SK-N-SH (cell line): ENCODE results near the gene MYADML2. TPM values are rescaled to one million over a fixed set of nuclear protein-coding genes. Genes with fewer than 3 reads are reported as not detected.

ENCODE experiments used
- CTCF ChIA-PET: fragments of 300-600, 350-600 bp; formaldehyde crosslinking; extraction: SDS; loops from one replicate; lab custom pipeline; 2021; lab: Yijun Ruan, JAX
- POLR2A ChIA-PET: fragments of 350-600 bp; sonication (Branson Sonifier 250); formaldehyde crosslinking; extraction: SDS; loops from one replicate; lab custom pipeline; 2020; ENCODE audit warnings: antibody characterized with exemption, inconsistent platforms; lab: Yijun Ruan, JAX
- DNase-seq: peaks from one replicate; pipeline ENCODE4 v3.0.0; 2012
- H2AFZ ChIP-seq: fragments of 200-600 bp; sonication (generic); 2 replicates; pipeline ENCODE4 v1.8.1; 2016; ENCODE audit warnings: antibody characterized with exemption, mild to moderate bottlenecking, low read depth
- H3F3A ChIP-seq: fragments of 200-600 bp; sonication (generic); replicated peaks from 2 replicates; pipeline ENCODE3; 2016; ENCODE audit warnings: antibody characterized with exemption, mild to moderate bottlenecking; ENCODE audit not compliant: insufficient read depth
- H3K27ac ChIP-seq, 2 experiments: fragments of 200-500 bp in 1 of 2; fragments of 200-600 bp in 1 of 2; sonication (Bioruptor generic) in 1 of 2; sonication (generic), shearing (Covaris generic) in 1 of 2; 2 replicates each; pipeline versions ENCODE4 v1.5.1 to v1.6.1; 2014 to 2016; ENCODE audit warnings: low read depth in 2 of 2, inconsistent platforms in 1 of 2, low read length in 1 of 2, mild to moderate bottlenecking in 1 of 2, mixed read lengths in 1 of 2
- H3K27me3 ChIP-seq: fragments of 200-600 bp; sonication (generic), shearing (Covaris generic); 2 replicates; pipeline ENCODE4 v1.6.1; 2016; ENCODE audit warnings: mixed run types; ENCODE audit not compliant: insufficient read depth
- H3K36me3 ChIP-seq, 2 experiments: fragments of 200-500 bp in 1 of 2; fragments of 200-600 bp in 1 of 2; sonication (Bioruptor generic) in 1 of 2; sonication (generic) in 1 of 2; replicated peaks in 1 of 2; 2 replicates each; pipeline versions ENCODE3 to v1.5.1; 2014 to 2016; ENCODE audit warnings: low read length in 1 of 2, mild to moderate bottlenecking in 1 of 2; ENCODE audit not compliant: insufficient read depth in 2 of 2, control insufficient read depth in 1 of 2
- H3K4me1 ChIP-seq, 2 experiments: fragments of 200-500 bp in 1 of 2; fragments of 200-600 bp in 1 of 2; sonication (Bioruptor generic) in 1 of 2; sonication (generic), shearing (Covaris generic) in 1 of 2; 2 replicates each; pipeline versions ENCODE4 v1.5.1 to v1.6.1; 2014 to 2016; ENCODE audit warnings: low read depth in 1 of 2, low read length in 1 of 2, mixed run types in 1 of 2; ENCODE audit not compliant: insufficient read depth in 2 of 2, control insufficient read depth in 1 of 2
- H3K4me2 ChIP-seq: fragments of 200-600 bp; sonication (generic), shearing (Covaris generic); 2 replicates; pipeline ENCODE4 v1.6.1; 2017; ENCODE audit warnings: mixed run types
- H3K4me3 ChIP-seq, 2 experiments: fragments of 200-500 bp in 1 of 2; fragments of 200-600 bp in 1 of 2; sonication (Bioruptor generic) in 1 of 2; sonication (generic), shearing (Covaris generic) in 1 of 2; 2 replicates each; pipeline versions ENCODE4 v1.5.1 to v1.8.1; 2014 to 2016; ENCODE audit warnings: low read depth in 2 of 2, inconsistent platforms in 1 of 2, low read length in 1 of 2, mild to moderate bottlenecking in 1 of 2, mixed read lengths in 1 of 2, moderate library complexity in 1 of 2
- H3K79me2 ChIP-seq: fragments of 200-600 bp; sonication (generic); 2 replicates; pipeline ENCODE4 v1.8.1; 2017; ENCODE audit warnings: mild to moderate bottlenecking; ENCODE audit not compliant: insufficient read depth
- H3K9ac ChIP-seq: fragments of 200-600 bp; sonication (generic); 2 replicates; pipeline ENCODE4 v1.6.1; 2017; ENCODE audit warnings: mixed run types
- H3K9me2 ChIP-seq: fragments of 200-600 bp; sonication (generic); 2 replicates; pipeline ENCODE4 v1.6.1; 2017; ENCODE audit warnings: mixed run types
- H3K9me3 ChIP-seq: fragments of 200-600 bp; sonication (generic); 2 replicates; pipeline ENCODE4 v1.6.1; 2017; ENCODE audit warnings: mixed run types, mild to moderate bottlenecking, moderate library complexity
- H4K20me1 ChIP-seq: fragments of 200-600 bp; sonication (generic); 2 replicates; pipeline ENCODE4 v1.6.1; 2017; ENCODE audit warnings: mild to moderate bottlenecking, mixed run types; ENCODE audit not compliant: insufficient read depth
- CHD2 ChIP-seq: fragments of 150-350 bp; IDR thresholded peaks from 2 replicates; pipeline ENCODE4 v1.6.1; 2018; ENCODE audit warnings: low read length; ENCODE audit not compliant: partially characterized antibody
- EZH2phosphoT487 ChIP-seq: fragments of 200-600 bp; sonication (generic); IDR thresholded peaks from 2 replicates; pipeline ENCODE4 v1.6.1; 2017; ENCODE audit warnings: low read depth, mixed run types, mild to moderate bottlenecking, antibody characterized with exemption, moderate library complexity, borderline replicate concordance
- FOXM1 ChIP-seq: IDR thresholded peaks from 2 replicates; pipeline ENCODE4 v1.4.0; 2012; ENCODE audit warnings: low read depth, mild to moderate bottlenecking
- GATA2 ChIP-seq: sonication (generic); formaldehyde crosslinking; IDR thresholded peaks from 2 replicates; pipeline ENCODE4 v1.5.0; 2020; ENCODE audit warnings: mild to moderate bottlenecking, missing genetic modification reagents
- JUND ChIP-seq: IDR thresholded peaks from 2 replicates; pipeline ENCODE4 v1.4.0; 2012
- NFIC ChIP-seq: IDR thresholded peaks from 2 replicates; pipeline ENCODE4 v1.4.0; 2012; ENCODE audit warnings: borderline replicate concordance
- NRF1 ChIP-seq: IDR thresholded peaks from 2 replicates; pipeline ENCODE4 v1.6.1; 2012; ENCODE audit warnings: low read depth, mild to moderate bottlenecking, low read length
- RAD21 ChIP-seq: IDR thresholded peaks from 2 replicates; pipeline ENCODE4 v1.6.1; 2012; ENCODE audit warnings: mild to moderate bottlenecking, low read length
- SIN3A ChIP-seq: IDR thresholded peaks from 2 replicates; pipeline ENCODE4 v1.6.1; 2012; ENCODE audit warnings: low read depth, mild to moderate bottlenecking, low read length, moderate library complexity, borderline replicate concordance
- SMC3 ChIP-seq: IDR thresholded peaks from 2 replicates; pipeline ENCODE4 v1.6.1; 2012; ENCODE audit warnings: low read depth, low read length, improper control_type of control experiment
- TCF12 ChIP-seq: IDR thresholded peaks from 2 replicates; pipeline ENCODE4 v1.4.0; 2012
- TEAD4 ChIP-seq: IDR thresholded peaks from 2 replicates; pipeline ENCODE4 v1.4.0; 2012; ENCODE audit warnings: mild to moderate bottlenecking, borderline replicate concordance; ENCODE audit not compliant: insufficient read depth
- YY1 ChIP-seq: IDR thresholded peaks from 2 replicates; pipeline ENCODE4 v1.4.0; 2012; ENCODE audit warnings: low read depth, mild to moderate bottlenecking
- WGBS: methylation state at CpG from one replicate; pipeline ENCODE4 v1.1.6; 2017; ENCODE audit warnings: low lambda C conversion rate; 5-methylcytosine and 5-hydroxymethylcytosine counted together
- polyA plus RNA-seq, 3 experiments: library from polyadenylated mRNA; depleted of rRNA; stranded (reverse); fragments of >200 nt; gene quantifications; 2 replicates each; pipeline ENCODE4 v1.2.3, GENCODE V29; 2012
- TF ChIP-seq, protein P1 (sequence below): IDR thresholded peaks from 2 replicates; pipeline ENCODE4 v1.4.0; 2012; ENCODE audit warnings: low read depth, borderline replicate concordance
- TF ChIP-seq, protein P2 (sequence below): IDR thresholded peaks from 2 replicates; pipeline ENCODE4 v1.4.0; 2012; ENCODE audit warnings: low read depth
- TF ChIP-seq, protein P3 (sequence below): IDR thresholded peaks from 2 replicates; pipeline ENCODE4 v1.4.0; 2012; ENCODE audit warnings: low read depth, borderline replicate concordance
- TF ChIP-seq, protein P4 (sequence below): fragments of 150-350 bp; IDR thresholded peaks from 2 replicates; pipeline ENCODE4 v1.6.1; 2017; ENCODE audit warnings: antibody characterized with exemption, low read length, low read depth, borderline replicate concordance
- TF ChIP-seq, protein P5 (sequence below): IDR thresholded peaks from 2 replicates; pipeline ENCODE4 v1.6.1; 2012; ENCODE audit warnings: mild to moderate bottlenecking, low read depth, low read length, moderate library complexity
- TF ChIP-seq, protein P6 (sequence below): fragments of 200-600 bp; sonication (generic); IDR thresholded peaks from 2 replicates; pipeline ENCODE4 v1.6.1; 2017; ENCODE audit warnings: antibody characterized with exemption, mild to moderate bottlenecking, moderate library complexity
- TF ChIP-seq, protein P7 (sequence below): IDR thresholded peaks from 2 replicates; pipeline ENCODE4; 2012

The MYADML2 gene
- polyA plus RNA-seq, 1 of the 3 experiments (the other 2 are of a cell fraction), result not detected

DNA sequence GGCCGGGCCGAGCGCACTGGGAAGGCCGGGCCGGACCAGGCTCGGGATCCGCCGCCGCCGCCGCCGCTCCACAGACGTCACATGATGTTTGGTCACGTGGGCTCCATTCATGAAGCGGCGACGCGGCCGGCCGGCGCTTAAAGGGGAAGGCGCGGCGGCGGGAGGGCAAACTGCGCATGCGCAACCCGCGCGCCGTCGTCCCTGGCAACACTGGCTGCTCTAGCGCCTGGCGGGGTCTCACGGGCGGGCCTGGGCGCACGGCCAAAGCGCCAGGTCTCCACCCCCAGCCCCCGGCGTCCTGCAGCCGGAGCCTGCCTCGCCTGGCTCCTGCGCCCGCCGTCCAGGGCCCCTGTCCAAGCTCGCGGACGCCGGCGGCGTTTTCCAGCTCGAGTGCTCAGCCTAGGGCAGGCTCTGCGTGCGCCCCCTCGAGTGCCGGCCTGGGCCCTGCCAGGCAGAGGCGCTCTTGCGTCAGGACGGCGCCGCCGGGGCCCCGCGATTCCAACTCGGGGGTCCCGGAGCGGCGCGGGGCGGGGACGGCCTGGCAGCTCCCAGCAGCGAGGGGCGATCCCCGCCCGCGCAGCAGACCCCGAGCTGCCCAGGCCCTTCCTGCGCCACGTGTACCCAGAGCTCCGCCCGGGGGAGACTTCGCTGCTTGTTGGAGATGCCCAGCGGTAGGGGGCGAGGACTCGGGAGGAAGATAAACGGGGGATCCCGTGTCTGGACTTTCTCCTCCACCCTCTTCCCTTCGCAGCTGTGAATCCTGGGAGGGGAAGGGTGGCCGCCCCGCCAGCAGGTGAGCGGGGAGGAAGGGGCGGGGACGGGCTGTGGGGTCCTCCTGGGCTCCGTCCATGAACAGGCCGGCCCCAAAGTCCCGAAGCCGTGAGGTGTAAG is 19.1 kb downstream of the MYADML2 start, which contains the start of gene MAFG:
MAFG (minus strand) TSS at position 83 of the 891 bp plus-strand sequence. CDS start 4,550 bp downstream, outside the sequence.
- WGBS, result under 1% methylated on average over 43 of the region's 98 CpGs
- peaks cover 38% of the 10 kb centered on the region for H4K20me1 ChIP-seq
- peak within 1 kb of the TSS; percentile 92 for H3K4me3 ChIP-seq
- no peaks in the 10 kb centered on the region for H3K9me2 ChIP-seq
- no peaks in the 10 kb centered on the region for H3K27me3 ChIP-seq
- H2AFZ ChIP-seq, result peak within 1 kb of the TSS; percentile 82
- POLR2A ChIA-PET, result interaction anchor here (1.0 to 5.0 kb wide), 9 partner anchors 10 to 110 kb away, joined by 3 to 34 read pairs (median 4); partner anchors contain the start of genes ALYREF, ANAPC11, ARHGDIA and CENPX
- peak within 1 kb of the TSS; percentile 72 to 85 for H3K27ac ChIP-seq
- H3F3A ChIP-seq, result peaks cover 17% of the 10 kb centered on the region
- H3K4me1 ChIP-seq, result peaks cover 20 to 31% of the 10 kb centered on the region in 2 experiments; a peak in 2 of 4 replicates
- peak; percentile 100 for DNase-seq
- peak within 1 kb of the TSS; percentile 91 for H3K9ac ChIP-seq
- CTCF ChIA-PET, result interaction anchor here (0.7 to 11.7 kb wide), 26 partner anchors 9 to 1653 kb away, joined by 3 to 107 read pairs (median 4); partner anchors contain the start of genes ALYREF, ANAPC11, ARHGDIA and ASPSCR1
- peaks cover 0 to 2% of the 10 kb centered on the region in 2 experiments for H3K36me3 ChIP-seq
- H3K79me2 ChIP-seq, result peaks cover 43% of the 10 kb centered on the region
- peak within 1 kb of the TSS; percentile 100 for H3K4me2 ChIP-seq
- no peaks in the 10 kb centered on the region for H3K9me3 ChIP-seq
- no peak for TF ChIP-seq TCF12
- TF ChIP-seq, protein P1, sequence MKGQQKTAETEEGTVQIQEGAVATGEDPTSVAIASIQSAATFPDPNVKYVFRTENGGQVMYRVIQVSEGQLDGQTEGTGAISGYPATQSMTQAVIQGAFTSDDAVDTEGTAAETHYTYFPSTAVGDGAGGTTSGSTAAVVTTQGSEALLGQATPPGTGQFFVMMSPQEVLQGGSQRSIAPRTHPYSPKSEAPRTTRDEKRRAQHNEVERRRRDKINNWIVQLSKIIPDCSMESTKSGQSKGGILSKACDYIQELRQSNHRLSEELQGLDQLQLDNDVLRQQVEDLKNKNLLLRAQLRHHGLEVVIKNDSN, result peak; percentile 98
- TF ChIP-seq, protein P2, sequence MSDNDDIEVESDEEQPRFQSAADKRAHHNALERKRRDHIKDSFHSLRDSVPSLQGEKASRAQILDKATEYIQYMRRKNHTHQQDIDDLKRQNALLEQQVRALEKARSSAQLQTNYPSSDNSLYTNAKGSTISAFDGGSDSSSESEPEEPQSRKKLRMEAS, result peak; percentile 89
- TF ChIP-seq FOXM1, result no peak
- TF ChIP-seq, protein P3, sequence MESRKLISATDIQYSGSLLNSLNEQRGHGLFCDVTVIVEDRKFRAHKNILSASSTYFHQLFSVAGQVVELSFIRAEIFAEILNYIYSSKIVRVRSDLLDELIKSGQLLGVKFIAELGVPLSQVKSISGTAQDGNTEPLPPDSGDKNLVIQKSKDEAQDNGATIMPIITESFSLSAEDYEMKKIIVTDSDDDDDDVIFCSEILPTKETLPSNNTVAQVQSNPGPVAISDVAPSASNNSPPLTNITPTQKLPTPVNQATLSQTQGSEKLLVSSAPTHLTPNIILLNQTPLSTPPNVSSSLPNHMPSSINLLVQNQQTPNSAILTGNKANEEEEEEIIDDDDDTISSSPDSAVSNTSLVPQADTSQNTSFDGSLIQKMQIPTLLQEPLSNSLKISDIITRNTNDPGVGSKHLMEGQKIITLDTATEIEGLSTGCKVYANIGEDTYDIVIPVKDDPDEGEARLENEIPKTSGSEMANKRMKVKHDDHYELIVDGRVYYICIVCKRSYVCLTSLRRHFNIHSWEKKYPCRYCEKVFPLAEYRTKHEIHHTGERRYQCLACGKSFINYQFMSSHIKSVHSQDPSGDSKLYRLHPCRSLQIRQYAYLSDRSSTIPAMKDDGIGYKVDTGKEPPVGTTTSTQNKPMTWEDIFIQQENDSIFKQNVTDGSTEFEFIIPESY, result no peak
- TF ChIP-seq EZH2phosphoT487, result no peak
- peak; percentile 67; the same call in 1 of the 2 replicates for TF ChIP-seq NFIC
- no peak for TF ChIP-seq JUND
- TF ChIP-seq, protein P4, sequence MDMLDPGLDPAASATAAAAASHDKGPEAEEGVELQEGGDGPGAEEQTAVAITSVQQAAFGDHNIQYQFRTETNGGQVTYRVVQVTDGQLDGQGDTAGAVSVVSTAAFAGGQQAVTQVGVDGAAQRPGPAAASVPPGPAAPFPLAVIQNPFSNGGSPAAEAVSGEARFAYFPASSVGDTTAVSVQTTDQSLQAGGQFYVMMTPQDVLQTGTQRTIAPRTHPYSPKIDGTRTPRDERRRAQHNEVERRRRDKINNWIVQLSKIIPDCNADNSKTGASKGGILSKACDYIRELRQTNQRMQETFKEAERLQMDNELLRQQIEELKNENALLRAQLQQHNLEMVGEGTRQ, result peak; percentile 96
- peak; percentile 33 for TF ChIP-seq CHD2
- 0 out of 2 replicates have a peak, but pooled peaks have one; percentile 26 for TF ChIP-seq RAD21
- TF ChIP-seq, protein P5, sequence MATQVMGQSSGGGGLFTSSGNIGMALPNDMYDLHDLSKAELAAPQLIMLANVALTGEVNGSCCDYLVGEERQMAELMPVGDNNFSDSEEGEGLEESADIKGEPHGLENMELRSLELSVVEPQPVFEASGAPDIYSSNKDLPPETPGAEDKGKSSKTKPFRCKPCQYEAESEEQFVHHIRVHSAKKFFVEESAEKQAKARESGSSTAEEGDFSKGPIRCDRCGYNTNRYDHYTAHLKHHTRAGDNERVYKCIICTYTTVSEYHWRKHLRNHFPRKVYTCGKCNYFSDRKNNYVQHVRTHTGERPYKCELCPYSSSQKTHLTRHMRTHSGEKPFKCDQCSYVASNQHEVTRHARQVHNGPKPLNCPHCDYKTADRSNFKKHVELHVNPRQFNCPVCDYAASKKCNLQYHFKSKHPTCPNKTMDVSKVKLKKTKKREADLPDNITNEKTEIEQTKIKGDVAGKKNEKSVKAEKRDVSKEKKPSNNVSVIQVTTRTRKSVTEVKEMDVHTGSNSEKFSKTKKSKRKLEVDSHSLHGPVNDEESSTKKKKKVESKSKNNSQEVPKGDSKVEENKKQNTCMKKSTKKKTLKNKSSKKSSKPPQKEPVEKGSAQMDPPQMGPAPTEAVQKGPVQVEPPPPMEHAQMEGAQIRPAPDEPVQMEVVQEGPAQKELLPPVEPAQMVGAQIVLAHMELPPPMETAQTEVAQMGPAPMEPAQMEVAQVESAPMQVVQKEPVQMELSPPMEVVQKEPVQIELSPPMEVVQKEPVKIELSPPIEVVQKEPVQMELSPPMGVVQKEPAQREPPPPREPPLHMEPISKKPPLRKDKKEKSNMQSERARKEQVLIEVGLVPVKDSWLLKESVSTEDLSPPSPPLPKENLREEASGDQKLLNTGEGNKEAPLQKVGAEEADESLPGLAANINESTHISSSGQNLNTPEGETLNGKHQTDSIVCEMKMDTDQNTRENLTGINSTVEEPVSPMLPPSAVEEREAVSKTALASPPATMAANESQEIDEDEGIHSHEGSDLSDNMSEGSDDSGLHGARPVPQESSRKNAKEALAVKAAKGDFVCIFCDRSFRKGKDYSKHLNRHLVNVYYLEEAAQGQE, result 0 out of 2 replicates have a peak, but pooled peaks have one; percentile 5
- TF ChIP-seq, protein P6, sequence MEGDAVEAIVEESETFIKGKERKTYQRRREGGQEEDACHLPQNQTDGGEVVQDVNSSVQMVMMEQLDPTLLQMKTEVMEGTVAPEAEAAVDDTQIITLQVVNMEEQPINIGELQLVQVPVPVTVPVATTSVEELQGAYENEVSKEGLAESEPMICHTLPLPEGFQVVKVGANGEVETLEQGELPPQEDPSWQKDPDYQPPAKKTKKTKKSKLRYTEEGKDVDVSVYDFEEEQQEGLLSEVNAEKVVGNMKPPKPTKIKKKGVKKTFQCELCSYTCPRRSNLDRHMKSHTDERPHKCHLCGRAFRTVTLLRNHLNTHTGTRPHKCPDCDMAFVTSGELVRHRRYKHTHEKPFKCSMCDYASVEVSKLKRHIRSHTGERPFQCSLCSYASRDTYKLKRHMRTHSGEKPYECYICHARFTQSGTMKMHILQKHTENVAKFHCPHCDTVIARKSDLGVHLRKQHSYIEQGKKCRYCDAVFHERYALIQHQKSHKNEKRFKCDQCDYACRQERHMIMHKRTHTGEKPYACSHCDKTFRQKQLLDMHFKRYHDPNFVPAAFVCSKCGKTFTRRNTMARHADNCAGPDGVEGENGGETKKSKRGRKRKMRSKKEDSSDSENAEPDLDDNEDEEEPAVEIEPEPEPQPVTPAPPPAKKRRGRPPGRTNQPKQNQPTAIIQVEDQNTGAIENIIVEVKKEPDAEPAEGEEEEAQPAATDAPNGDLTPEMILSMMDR, result peak; percentile 63
- TF ChIP-seq SMC3, result no peak
- peak; percentile 68; the same call in 1 of the 2 replicates for TF ChIP-seq SIN3A
- TF ChIP-seq, protein P7, sequence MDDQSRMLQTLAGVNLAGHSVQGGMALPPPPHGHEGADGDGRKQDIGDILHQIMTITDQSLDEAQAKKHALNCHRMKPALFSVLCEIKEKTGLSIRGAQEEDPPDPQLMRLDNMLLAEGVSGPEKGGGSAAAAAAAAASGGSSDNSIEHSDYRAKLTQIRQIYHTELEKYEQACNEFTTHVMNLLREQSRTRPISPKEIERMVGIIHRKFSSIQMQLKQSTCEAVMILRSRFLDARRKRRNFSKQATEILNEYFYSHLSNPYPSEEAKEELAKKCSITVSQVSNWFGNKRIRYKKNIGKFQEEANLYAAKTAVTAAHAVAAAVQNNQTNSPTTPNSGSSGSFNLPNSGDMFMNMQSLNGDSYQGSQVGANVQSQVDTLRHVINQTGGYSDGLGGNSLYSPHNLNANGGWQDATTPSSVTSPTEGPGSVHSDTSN, result peak; percentile 32; the same call in 1 of the 2 replicates
- TF ChIP-seq YY1, result no peak
- TF ChIP-seq TEAD4, result no peak
- peak; percentile 90 for TF ChIP-seq NRF1
- TF ChIP-seq GATA2 (CRISPR knock-in tag), result no peak
